Panc1 (cell line): Measurements from ENCODE around the gene CNPY4. TPM values are rescaled to one million over a fixed set of nuclear protein-coding genes. Genes with fewer than 3 reads are reported as not detected.

Experiments
- ATAC-seq: fragments of 200-7000 bp; cut with Tn5 transposase; 2 replicates; pipeline ENCODE4 v1.9.1; 2020; ENCODE audit warnings: mild to moderate bottlenecking, moderate library complexity
- BruUV-seq: library from RNA; stranded (reverse); fragments of 400-500 nt; replicated peaks from 2 replicates; lab custom pipeline; 2021; lab: Mats Ljungman, UMichigan
- CTCF ChIA-PET: fragments of 300-600 bp; sonication (Branson Sonifier 250); formaldehyde crosslinking; loops from one replicate; lab custom pipeline; 2022; ENCODE audit warnings: antibody characterized with exemption; lab: Charles Lee
- POLR2A ChIA-PET: fragments of 300-600 bp; sonication (Branson Sonifier 250); formaldehyde crosslinking; loops from one replicate; lab custom pipeline; 2022; ENCODE audit warnings: antibody characterized with exemption; lab: Charles Lee
- DNase-seq: peaks from one replicate; pipeline ENCODE4 v3.0.0-alpha.2; 2010; ENCODE audit warnings: low read depth, low spot score
- H3K27ac ChIP-seq: 2 replicates; pipeline ENCODE4 v1.5.1; 2011; ENCODE audit warnings: mild to moderate bottlenecking, low read length, inconsistent platforms
- H3K27me3 ChIP-seq: fragments of 200-500 bp; sonication (Bioruptor generic); 2 replicates; pipeline ENCODE4 v1.6.0; 2014; ENCODE audit warnings: low read length, inconsistent platforms; ENCODE audit not compliant: control insufficient read depth, insufficient read depth
- H3K36me3 ChIP-seq: fragments of 200-500 bp; sonication (Bioruptor generic); 2 replicates; pipeline ENCODE4 v1.5.1; 2014; ENCODE audit warnings: inconsistent platforms, mild to moderate bottlenecking, low read length, moderate library complexity; ENCODE audit not compliant: control insufficient read depth, insufficient read depth
- H3K4me1 ChIP-seq: 2 replicates; pipeline ENCODE4 v1.5.1; 2011; ENCODE audit warnings: inconsistent platforms, mild to moderate bottlenecking, low read length, moderate library complexity; ENCODE audit not compliant: control insufficient read depth, insufficient read depth
- H3K4me3 ChIP-seq, 2 experiments: 2 replicates each; pipeline ENCODE4 v1.5.1; 2011 to 2012; ENCODE audit warnings: low read depth in 2 of 2, low read length in 2 of 2, mild to moderate bottlenecking in 2 of 2, inconsistent platforms in 1 of 2, moderate library complexity in 1 of 2
- H3K9me3 ChIP-seq: fragments of 200-500 bp; sonication (Bioruptor generic); 2 replicates; pipeline ENCODE4 v1.5.1; 2014; ENCODE audit warnings: low read depth, mild to moderate bottlenecking, inconsistent platforms, low read length, moderate library complexity; ENCODE audit not compliant: control insufficient read depth, insufficient read depth
- CTCF ChIP-seq: fragments of 450-650 bp; IDR thresholded peaks from 2 replicates; pipeline ENCODE4 v1.5.1; 2017; ENCODE audit warnings: mild to moderate bottlenecking
- POLR2AphosphoS5 ChIP-seq: IDR thresholded peaks from 2 replicates; pipeline ENCODE4 v1.6.1; 2012; ENCODE audit warnings: mild to moderate bottlenecking, low read depth, low read length, moderate library complexity
- REST ChIP-seq, 2 experiments: IDR thresholded peaks; 2 replicates each; pipeline ENCODE4 v1.6.1; 2011 to 2012; ENCODE audit warnings: low read depth in 2 of 2, control low read depth in 1 of 2, low read length in 1 of 2, mild to moderate bottlenecking in 1 of 2, moderate library complexity in 1 of 2; ENCODE audit not compliant: insufficient read depth in 1 of 2
- SIN3A ChIP-seq: IDR thresholded peaks from 2 replicates; pipeline ENCODE4 v1.6.1; 2012; ENCODE audit warnings: low read depth, mild to moderate bottlenecking, low read length, moderate library complexity, borderline replicate concordance; ENCODE audit not compliant: insufficient read depth
- TCF7L2 ChIP-seq: IDR thresholded peaks from 2 replicates; pipeline ENCODE4 v1.6.1; 2011; ENCODE audit warnings: mild to moderate bottlenecking, low read depth, low read length, inconsistent platforms
- in situ Hi-C: cut with HindIII; loops from 2 replicates; pipeline ENCODE4 v1.10.0; 2016; ENCODE audit warnings: low sequenced_read_pairs, low pct_unique_long_range_greater_than_20kb
- intact Hi-C: fragments of 100-400 bp; cut with micrococcal nuclease; formaldehyde crosslinking; loops from one replicate; pipeline ENCODE4 v1.10.0; 2022; ENCODE audit not compliant: unreplicated experiment
- total RNA-seq: library from RNA; stranded (reverse); gene quantifications from one replicate; pipeline ENCODE4 v1.2.1, GENCODE V29; 2021; ENCODE audit not compliant: unreplicated experiment

Gene CNPY4
- total RNA-seq, 1 experiment from 2014 or later = 12.6 TPM

GRCh38 chr7:100130608-100131453 is 11.4 kb downstream of the CNPY4 start:
- DNase-seq (no peak), ATAC-seq (peak; percentile 47)
- intact Hi-C loops (loop anchor here (5.0 kb wide), 1 partner anchor 86 kb away; the partner anchor contains the start of gene PVRIG), in situ Hi-C loops (no loop called here)
- POLR2A ChIA-PET = no interaction called here
- CTCF ChIA-PET = interaction anchor here (0.6 to 1.2 kb wide), 3 partner anchors 9 to 124 kb away, joined by 5 to 13 read pairs (median 6); partner anchors contain the start of gene LAMTOR4
- peak overlapping the region in 1 of 2 experiments; percentile 14; a peak in 2 of 4 replicates for H3K4me3 ChIP-seq
- 0 out of 2 replicates have a peak overlapping the region, but pooled peaks have one; percentile 37 for H3K27ac ChIP-seq
- TF ChIP-seq REST (IDR thresholded peaks at IDR 0.05; ENCODE audit: insufficient read depth in 1 of 2, low read depth in 2 of 2, low read length in 1 of 2) (no peak), CTCF (peak; percentile 97), POLR2AphosphoS5 (no peak), SIN3A (no peak), TCF7L2 (no peak)
- peaks cover 2% of the 10 kb centered on the region; the same call in 1 of the 2 replicates for H3K36me3 ChIP-seq
- H3K4me1 ChIP-seq = 0 out of 2 replicates have a peak, but pooled peaks cover 7% of the 10 kb centered on the region
- H3K9me3 ChIP-seq = no peaks in the 10 kb centered on the region
- no TSS peak for BruUV-seq
- no peaks in the 10 kb centered on the region for H3K27me3 ChIP-seq

GRCh38 chr7:100132126-100132525 is 12.7 kb downstream of the CNPY4 start:
- CTCF ChIA-PET = interaction anchor here (0.7 to 1.2 kb wide), 6 partner anchors 50 to 213 kb away, joined by 3 to 7 read pairs (median 4); no protein-coding TSS in a partner anchor
- ATAC-seq = no peak
- POLR2A ChIA-PET = no interaction called here

More at GRCh38 chr7:100132126-100132525, 12.7 kb downstream of the CNPY4 start:
- no peak overlapping the region for H3K27ac ChIP-seq
- no peaks in the 10 kb centered on the region for H3K36me3 ChIP-seq
- DNase-seq = no peak
- TF ChIP-seq REST (IDR thresholded peaks at IDR 0.05; ENCODE audit: insufficient read depth in 1 of 2, low read depth in 2 of 2, low read length in 1 of 2) (no peak), TCF7L2 (no peak), POLR2AphosphoS5 (no peak)
- BruUV-seq = no TSS peak
- in situ Hi-C loops = no loop called here
- intact Hi-C loops = loop anchor here (5.0 kb wide), 1 partner anchor 85 kb away; the partner anchor contains the start of gene PVRIG
- H3K4me1 ChIP-seq = 0 out of 2 replicates have a peak, but pooled peaks cover 7% of the 10 kb centered on the region
- H3K27me3 ChIP-seq = no peaks in the 10 kb centered on the region
- no peaks in the 10 kb centered on the region for H3K9me3 ChIP-seq
- H3K4me3 ChIP-seq = no peak overlapping the region
